Adrenal gland (tissue), 5 donors: ENCODE results near the gene FNDC3B.

Experiments used
- POLR2A ChIP-seq, 2 donors: fragments of 450-650 bp; IDR thresholded peaks; one replicate each; pipeline ENCODE4 v1.6.1; 2017; ENCODE audit warnings: antibody characterized with exemption in 2 of 2, mild to moderate bottlenecking in 2 of 2, moderate library complexity in 1 of 2
- TF ChIP-seq, protein P1 (sequence below), 6 experiments: fragments of 450-650 bp in 4 of 6; fragments of 200-600 bp in 2 of 6; sonication (generic) in 1 of 6; IDR thresholded peaks; 1 replicate in 5 of 6; 2 replicates in 1 of 6; pipeline versions ENCODE4 v1.5.1 to v1.8.0; 2016 to 2021; ENCODE audit warnings: antibody characterized with exemption in 6 of 6, mild to moderate bottlenecking in 2 of 6, moderate library complexity in 1 of 6
- donor health status: DM: no; HTN: no; CAD: no.

GRCh38 chr3:172060234-172060633 lies 20.9 kb downstream of the FNDC3B start:
- TF ChIP-seq, protein P1, sequence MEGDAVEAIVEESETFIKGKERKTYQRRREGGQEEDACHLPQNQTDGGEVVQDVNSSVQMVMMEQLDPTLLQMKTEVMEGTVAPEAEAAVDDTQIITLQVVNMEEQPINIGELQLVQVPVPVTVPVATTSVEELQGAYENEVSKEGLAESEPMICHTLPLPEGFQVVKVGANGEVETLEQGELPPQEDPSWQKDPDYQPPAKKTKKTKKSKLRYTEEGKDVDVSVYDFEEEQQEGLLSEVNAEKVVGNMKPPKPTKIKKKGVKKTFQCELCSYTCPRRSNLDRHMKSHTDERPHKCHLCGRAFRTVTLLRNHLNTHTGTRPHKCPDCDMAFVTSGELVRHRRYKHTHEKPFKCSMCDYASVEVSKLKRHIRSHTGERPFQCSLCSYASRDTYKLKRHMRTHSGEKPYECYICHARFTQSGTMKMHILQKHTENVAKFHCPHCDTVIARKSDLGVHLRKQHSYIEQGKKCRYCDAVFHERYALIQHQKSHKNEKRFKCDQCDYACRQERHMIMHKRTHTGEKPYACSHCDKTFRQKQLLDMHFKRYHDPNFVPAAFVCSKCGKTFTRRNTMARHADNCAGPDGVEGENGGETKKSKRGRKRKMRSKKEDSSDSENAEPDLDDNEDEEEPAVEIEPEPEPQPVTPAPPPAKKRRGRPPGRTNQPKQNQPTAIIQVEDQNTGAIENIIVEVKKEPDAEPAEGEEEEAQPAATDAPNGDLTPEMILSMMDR (IDR thresholded peaks at IDR 0.05), result no peak
- no peak for TF ChIP-seq POLR2A (IDR thresholded peaks at IDR 0.05)
